ENCODE measurements around the gene PIGQ.

DNA sequence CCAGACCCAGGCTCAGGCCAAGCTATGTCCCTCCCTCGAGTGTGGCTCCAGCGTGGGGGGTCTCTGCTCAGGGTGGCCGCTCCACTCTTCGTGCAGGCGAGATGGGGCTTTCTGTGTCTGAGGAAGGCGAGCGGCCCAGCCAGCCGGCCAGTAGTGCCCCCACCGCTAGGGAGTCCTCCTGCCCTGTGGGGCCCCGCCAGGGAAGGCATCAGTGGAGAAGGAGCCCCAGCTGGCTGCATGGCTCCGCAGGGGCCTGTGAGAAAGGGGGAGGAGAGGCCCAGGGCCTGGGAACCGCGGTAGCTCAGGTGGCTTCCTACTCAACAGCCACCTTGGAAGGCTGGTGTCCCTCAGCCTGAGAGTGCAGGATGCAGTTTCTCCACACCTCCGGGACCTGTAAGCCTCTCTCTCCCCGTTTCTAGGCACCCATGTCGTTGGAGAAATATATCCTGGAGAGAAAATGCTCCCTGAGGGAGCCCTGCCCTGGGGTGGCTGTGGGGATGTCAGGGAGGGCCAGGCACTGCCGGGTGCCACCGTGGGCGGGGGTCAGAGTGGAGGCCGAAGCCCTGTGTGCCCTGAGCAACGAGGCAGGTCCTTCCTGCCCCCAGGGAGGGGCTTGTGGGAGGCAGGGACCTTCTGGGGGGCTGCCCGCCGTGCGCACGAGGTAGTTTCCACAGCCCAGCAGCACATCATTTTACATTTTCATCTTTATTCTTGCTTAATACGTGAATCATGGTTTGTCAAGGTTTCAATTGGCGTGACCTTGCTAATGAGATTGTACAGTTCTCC is 3.3 kb downstream of the PIGQ start:
- TF ChIP-seq SUZ12 (IDR thresholded peaks at IDR 0.05; ENCODE audit: extremely low read depth, insufficient read depth, insufficient read length): no peak
- no peak for TF ChIP-seq ZNF274 (IDR thresholded peaks at IDR 0.05; ENCODE audit: low read depth, low read length)

Data from NT2/D1 (cell line).